Keratinocyte (primary cell): Measurements from ENCODE around the gene BRAT1. TPM values are rescaled to one million over a fixed set of nuclear protein-coding genes. Genes with fewer than 3 reads are reported as not detected.

Experiments
- DNase-seq: peaks from one replicate; pipeline ENCODE4 v3.0.0-alpha.2; 2011; ENCODE audit warnings: low read depth, missing footprints, low spot score
- FAIRE-seq: peaks from 2 replicates; lab custom pipeline; 2011; peaks lifted over from hg19 to GRCh38; lab: Jason Lieb, UNC
- H2AFZ ChIP-seq: 2 replicates; pipeline ENCODE4 v1.6.0; 2012; ENCODE audit warnings: low read length, control low read depth, inconsistent platforms; ENCODE audit not compliant: control insufficient read depth
- H3K27ac ChIP-seq: 2 replicates; pipeline ENCODE4 v1.5.1; 2011; ENCODE audit warnings: low read length; ENCODE audit not compliant: control insufficient read depth, insufficient read depth
- H3K27me3 ChIP-seq: 3 replicates; pipeline ENCODE4 v1.6.0; 2011; ENCODE audit warnings: low read length; ENCODE audit not compliant: control insufficient read depth, insufficient read depth; ENCODE audit errors: extremely low read depth
- H3K36me3 ChIP-seq, 2 experiments: 2 replicates in 1 of 2; 3 replicates in 1 of 2; pipeline ENCODE4 v1.5.1; 2011; ENCODE audit warnings: low read length in 2 of 2, mild to moderate bottlenecking in 1 of 2; ENCODE audit not compliant: control insufficient read depth in 2 of 2, insufficient read depth in 2 of 2; ENCODE audit errors: extremely low read depth in 1 of 2
- H3K4me1 ChIP-seq: 3 replicates; pipeline ENCODE4 v1.5.1; 2011; ENCODE audit warnings: low read length; ENCODE audit not compliant: control insufficient read depth, insufficient read depth; ENCODE audit errors: extremely low read depth
- H3K4me2 ChIP-seq: 3 replicates; pipeline ENCODE4 v1.6.0; 2011; ENCODE audit warnings: low read depth, low read length; ENCODE audit not compliant: control insufficient read depth, insufficient read depth; ENCODE audit errors: extremely low read depth
- H3K4me3 ChIP-seq, 3 experiments: fragments of 200-600 bp in 1 of 3; sonication (generic) in 1 of 3; 2 replicates in 2 of 3; 3 replicates in 1 of 3; pipeline ENCODE4 v1.5.1; 2011 to 2016; ENCODE audit warnings: low read length in 3 of 3, mild to moderate bottlenecking in 3 of 3, control low read depth in 2 of 3, inconsistent platforms in 1 of 3, low read depth in 1 of 3, mixed read lengths in 1 of 3, mixed run types in 1 of 3, moderate library complexity in 1 of 3; ENCODE audit not compliant: control insufficient read depth in 2 of 3, insufficient read depth in 2 of 3; ENCODE audit errors: extremely low read depth in 1 of 3
- H3K79me2 ChIP-seq: 2 replicates; pipeline ENCODE4 v1.6.0; 2012; ENCODE audit warnings: low read length; ENCODE audit not compliant: control insufficient read depth, insufficient read depth
- H3K9ac ChIP-seq: 3 replicates; pipeline ENCODE4 v1.6.0; 2011; ENCODE audit warnings: low read length; ENCODE audit not compliant: control insufficient read depth, insufficient read depth; ENCODE audit errors: extremely low read depth
- H3K9me1 ChIP-seq: 3 replicates; pipeline ENCODE4 v1.6.0; 2011; ENCODE audit warnings: low read length; ENCODE audit not compliant: control insufficient read depth, insufficient read depth; ENCODE audit errors: extremely low read depth
- H3K9me3 ChIP-seq: 2 replicates; pipeline ENCODE4 v1.5.1; 2012; ENCODE audit warnings: low read depth, low read length; ENCODE audit not compliant: control insufficient read depth
- H4K20me1 ChIP-seq: 3 replicates; pipeline ENCODE4 v1.6.0; 2011; ENCODE audit warnings: low read length; ENCODE audit not compliant: control insufficient read depth, insufficient read depth; ENCODE audit errors: extremely low read depth
- EZH2 ChIP-seq: IDR thresholded peaks from one replicate; pipeline ENCODE4 v1.6.1; 2012; ENCODE audit warnings: inconsistent platforms, mild to moderate bottlenecking, low read length, moderate library complexity
- dilution Hi-C: fragments of 300-500 bp; cut with MboI; formaldehyde crosslinking; loops from one replicate; pipeline ENCODE4 v1.7.0; 2020; ENCODE audit warnings: low sequenced_read_pairs; ENCODE audit not compliant: extremely low pct_ligation_motif_present
- polyA plus RNA-seq, 5 experiments: library from polyadenylated mRNA; depleted of rRNA in 3 of 5; stranded (reverse) in 3 of 5; stranded (forward) in 1 of 5; unstranded in 1 of 5; fragments of >200 nt; gene quantifications; 1 replicate in 1 of 5; 2 replicates in 3 of 5; 3 replicates in 1 of 5; pipeline versions ENCODE4 v1.2.1 to v1.2.3, GENCODE V29; 2011 to 2012; ENCODE audit warnings: missing spikeins in 2 of 5, low read depth in 1 of 5, low replicate concordance in 1 of 5
- TF ChIP-seq, protein P1 (sequence below), 3 experiments: IDR thresholded peaks in 1 of 3; conservative IDR thresholded peaks in 1 of 3; optimal IDR thresholded peaks in 1 of 3; 2 replicates in 2 of 3; 3 replicates in 1 of 3; pipeline versions ENCODE3 to v1.5.1; 2011; ENCODE audit warnings: low read length in 3 of 3, mild to moderate bottlenecking in 3 of 3, moderate library complexity in 2 of 3, control low read depth in 1 of 3, inconsistent platforms in 1 of 3; ENCODE audit not compliant: insufficient read depth in 2 of 3; ENCODE audit errors: extremely low read depth in 1 of 3

BRAT1 gene
- polyA plus RNA-seq, 1 donor (not counting 4 experiments of a cell fraction or from before 2014, with no cell fraction given), result 6.4 TPM

DNA sequence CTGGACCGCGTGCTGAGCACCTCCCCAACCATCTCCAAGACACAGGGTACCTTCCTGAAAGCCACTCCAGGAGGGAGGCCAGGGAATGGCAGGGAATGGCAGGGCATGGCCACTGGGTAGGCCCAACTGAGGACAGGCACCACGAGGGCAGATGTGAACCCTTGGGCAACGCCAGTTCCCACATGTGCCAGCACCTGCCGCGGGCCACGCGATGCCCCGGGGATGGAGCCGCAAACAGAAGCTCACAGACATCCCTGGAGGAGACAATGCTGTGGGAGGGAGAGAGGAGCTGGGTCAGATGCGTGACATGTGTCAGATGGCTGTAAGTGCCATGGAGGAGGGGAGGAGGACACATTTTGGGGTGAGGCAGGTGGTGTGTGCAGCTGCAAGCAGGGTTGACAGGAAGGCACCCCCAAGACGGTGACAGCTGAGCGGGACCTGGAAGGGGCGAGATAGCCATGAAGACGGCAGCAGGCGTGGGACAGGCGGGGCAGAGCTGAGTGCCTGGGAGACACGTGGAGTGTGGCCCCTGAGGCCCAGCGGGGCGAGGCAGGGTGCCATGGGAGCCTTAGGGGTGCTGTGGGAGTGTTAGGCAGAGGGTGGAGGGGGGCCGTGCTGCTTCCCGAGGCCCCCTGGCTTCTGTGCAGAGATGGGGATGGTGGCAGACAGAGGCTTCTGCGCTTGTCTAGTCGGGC lies 31.1 kb upstream of the BRAT1 start:
- Histone ChIP-seq H4K20me1 (no peaks in the 10 kb centered on the region), H3K9me3 (no peaks in the 10 kb centered on the region), H3K4me1 (no peaks in the 10 kb centered on the region), H3K79me2 (no peaks in the 10 kb centered on the region), H3K9ac (no peak overlapping the region), H3K27me3 (no peaks in the 10 kb centered on the region), H3K4me2 (no peak overlapping the region), H2AFZ (no peak overlapping the region), H3K36me3 (peaks cover 3 to 9% of the 10 kb centered on the region in 2 experiments), H3K9me1 (no peaks in the 10 kb centered on the region), H3K4me3 (no peak overlapping the region), H3K27ac (no peak overlapping the region)
- TF ChIP-seq EZH2, result no peak
- TF ChIP-seq, protein P1, sequence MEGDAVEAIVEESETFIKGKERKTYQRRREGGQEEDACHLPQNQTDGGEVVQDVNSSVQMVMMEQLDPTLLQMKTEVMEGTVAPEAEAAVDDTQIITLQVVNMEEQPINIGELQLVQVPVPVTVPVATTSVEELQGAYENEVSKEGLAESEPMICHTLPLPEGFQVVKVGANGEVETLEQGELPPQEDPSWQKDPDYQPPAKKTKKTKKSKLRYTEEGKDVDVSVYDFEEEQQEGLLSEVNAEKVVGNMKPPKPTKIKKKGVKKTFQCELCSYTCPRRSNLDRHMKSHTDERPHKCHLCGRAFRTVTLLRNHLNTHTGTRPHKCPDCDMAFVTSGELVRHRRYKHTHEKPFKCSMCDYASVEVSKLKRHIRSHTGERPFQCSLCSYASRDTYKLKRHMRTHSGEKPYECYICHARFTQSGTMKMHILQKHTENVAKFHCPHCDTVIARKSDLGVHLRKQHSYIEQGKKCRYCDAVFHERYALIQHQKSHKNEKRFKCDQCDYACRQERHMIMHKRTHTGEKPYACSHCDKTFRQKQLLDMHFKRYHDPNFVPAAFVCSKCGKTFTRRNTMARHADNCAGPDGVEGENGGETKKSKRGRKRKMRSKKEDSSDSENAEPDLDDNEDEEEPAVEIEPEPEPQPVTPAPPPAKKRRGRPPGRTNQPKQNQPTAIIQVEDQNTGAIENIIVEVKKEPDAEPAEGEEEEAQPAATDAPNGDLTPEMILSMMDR (optimal IDR thresholded peaks at IDR 0.05 in 1 of 3, IDR thresholded peaks at IDR 0.05 in 1 of 3, conservative IDR thresholded peaks at IDR 0.05 in 1 of 3; ENCODE audit: extremely low read depth in 1 of 3, insufficient read depth in 2 of 3, low read length in 3 of 3), result no peak
- FAIRE-seq (no peak), DNase-seq (no peak)
- dilution Hi-C loops, result no loop called here

DNA sequence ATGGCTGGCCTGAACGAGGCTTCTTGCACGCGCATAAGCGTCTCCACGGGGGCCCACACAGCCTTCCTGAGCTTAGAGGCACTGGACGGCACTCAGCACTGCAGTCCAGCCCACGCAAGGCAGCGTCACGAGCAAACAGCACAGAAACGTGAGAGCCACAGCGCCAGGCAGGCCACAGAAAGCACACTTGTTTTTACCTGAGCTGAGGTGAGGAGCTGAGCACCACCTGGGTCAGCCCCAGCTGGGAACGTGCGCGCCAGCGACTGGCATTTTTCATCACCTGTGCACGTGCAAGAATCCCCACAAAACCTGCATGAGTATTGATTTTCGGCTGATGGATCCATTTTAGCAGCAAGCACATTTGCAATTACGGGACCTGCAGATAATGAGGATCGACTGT lies 30.1 kb upstream of the BRAT1 start:
- no peaks in the 10 kb centered on the region for H4K20me1 ChIP-seq

More for the DNA sequence above, 30.1 kb upstream of the BRAT1 start:
- H3K36me3 ChIP-seq, result peaks cover 0 to 8% of the 10 kb centered on the region in 2 experiments
- H3K4me3 ChIP-seq, result no peak overlapping the region
- no peaks in the 10 kb centered on the region for H3K27me3 ChIP-seq
- H3K4me1 ChIP-seq, result no peaks in the 10 kb centered on the region
- no peaks in the 10 kb centered on the region for H3K9me3 ChIP-seq
- no peaks in the 10 kb centered on the region for H3K9me1 ChIP-seq
- no peak overlapping the region for H3K27ac ChIP-seq
- TF ChIP-seq, protein P1 (optimal IDR thresholded peaks at IDR 0.05 in 1 of 3, IDR thresholded peaks at IDR 0.05 in 1 of 3, conservative IDR thresholded peaks at IDR 0.05 in 1 of 3; ENCODE audit: extremely low read depth in 1 of 3, insufficient read depth in 2 of 3, low read length in 3 of 3), result no peak
- TF ChIP-seq EZH2, result no peak
- FAIRE-seq (no peak), DNase-seq (no peak)
- dilution Hi-C loops, result no loop called here
- H2AFZ ChIP-seq, result no peak overlapping the region
- H3K4me2 ChIP-seq, result no peak overlapping the region
- no peaks in the 10 kb centered on the region for H3K79me2 ChIP-seq
- H3K9ac ChIP-seq, result no peak overlapping the region
